HPDE6-E6E7 (cell line): Measurements from ENCODE around the gene TECPR2.
"Not testable (repeated sequence)": the region's sequence is repeated elsewhere in the genome, so short reads cannot be mapped to it uniquely, and the experiment has no call there.

Experiments used
- DNase-seq: peaks from one replicate; pipeline ENCODE4 v3.0.0; 2011; ENCODE audit warnings: missing footprints; ENCODE audit errors: extremely low spot score

The TECPR2 gene

DNA sequence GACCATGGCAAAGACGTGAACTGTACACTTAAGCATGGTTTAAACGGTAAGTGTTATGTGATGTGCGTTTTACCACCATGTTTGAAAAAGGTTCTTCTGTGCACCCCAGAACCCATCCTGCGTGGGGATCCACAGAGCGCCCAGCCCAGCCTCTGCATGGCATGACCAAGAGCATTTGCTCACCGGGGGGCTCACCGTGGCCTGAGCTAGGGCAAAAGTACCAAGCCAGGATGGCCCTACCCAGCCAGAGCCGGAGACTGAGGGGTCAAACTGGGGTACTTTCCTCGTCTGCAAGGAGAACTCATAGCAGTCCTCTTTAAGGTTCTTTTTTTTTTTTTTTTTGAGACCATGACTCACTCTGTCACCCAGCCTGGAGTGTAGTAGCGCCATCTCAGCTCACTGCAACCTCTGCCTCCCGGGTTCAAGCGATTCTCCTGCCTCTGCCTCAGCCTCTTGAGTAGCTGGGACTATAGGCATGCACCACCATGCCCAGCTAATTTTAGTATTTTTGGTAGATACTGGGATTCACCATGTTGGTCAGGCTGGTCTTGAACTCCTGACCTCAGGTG, 163.3 kb downstream of the TECPR2 start:
- DNase-seq: no peak

DNA sequence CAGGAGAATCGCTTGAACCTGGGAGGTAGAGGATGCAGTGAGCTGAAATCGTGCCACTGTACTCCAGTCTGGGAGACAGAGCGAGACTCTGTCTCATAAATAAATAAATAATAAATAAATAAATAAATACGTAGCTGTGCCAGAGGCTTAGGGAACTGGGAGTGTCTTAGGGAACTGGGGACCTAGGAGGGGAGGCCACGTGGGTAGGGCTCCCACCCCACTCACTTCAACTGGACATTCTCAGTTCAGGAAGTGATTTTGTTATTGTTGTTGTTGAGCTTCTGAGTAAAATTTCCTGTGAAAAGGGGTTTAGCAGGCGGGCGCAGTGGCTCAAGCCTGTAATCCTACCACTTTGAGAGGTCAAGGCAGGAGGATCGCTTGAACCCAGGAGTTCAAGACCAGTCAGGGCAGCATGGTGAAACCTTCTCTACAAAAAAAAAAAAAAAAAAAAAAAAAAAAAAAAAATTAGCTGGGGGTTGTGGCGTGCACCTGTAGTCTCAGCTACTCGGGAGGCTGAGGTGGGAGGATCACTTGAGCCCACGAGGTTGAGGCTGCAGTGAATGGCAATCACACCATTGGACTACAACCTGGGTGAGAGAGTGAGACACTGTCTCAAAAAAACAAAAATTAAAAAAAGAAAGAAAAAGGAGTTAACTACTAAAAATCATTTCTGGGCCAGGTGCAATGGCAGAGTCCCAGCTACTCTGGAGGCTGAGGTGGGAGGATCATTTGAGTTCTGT, 165.9 kb downstream of the TECPR2 start:
- no peak for DNase-seq

DNA sequence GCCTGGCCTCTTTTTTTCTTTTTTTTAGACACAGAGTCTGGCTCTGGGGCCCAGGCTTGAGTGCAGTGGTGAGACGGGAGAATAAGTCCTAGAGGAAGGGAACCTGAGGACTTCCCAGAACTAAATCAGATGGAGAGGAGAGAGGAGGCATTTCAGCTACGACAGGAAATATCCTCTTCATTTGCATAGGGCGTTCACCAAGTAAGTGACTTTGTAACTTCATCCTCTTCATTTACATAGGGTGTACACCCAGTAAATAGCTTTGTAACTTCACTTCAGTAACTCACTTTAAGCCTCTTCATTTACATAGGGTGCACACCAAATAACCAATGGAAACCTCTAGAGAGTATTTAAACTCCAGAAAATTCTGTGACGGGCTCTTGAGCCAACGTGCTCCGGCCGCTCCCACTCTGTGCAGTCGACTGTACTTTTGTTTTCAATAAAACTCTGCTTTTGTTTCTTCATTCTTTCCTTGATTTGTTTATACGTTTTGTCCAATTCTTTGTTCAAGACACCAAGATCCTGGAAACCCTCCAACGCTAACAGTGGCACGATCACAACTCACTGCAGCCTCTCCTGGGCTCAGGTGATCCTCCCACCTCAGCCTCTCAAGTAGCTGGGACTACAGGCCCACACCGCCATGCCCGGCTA, 168.2 kb downstream of the TECPR2 start:
- DNase-seq: no peak

DNA sequence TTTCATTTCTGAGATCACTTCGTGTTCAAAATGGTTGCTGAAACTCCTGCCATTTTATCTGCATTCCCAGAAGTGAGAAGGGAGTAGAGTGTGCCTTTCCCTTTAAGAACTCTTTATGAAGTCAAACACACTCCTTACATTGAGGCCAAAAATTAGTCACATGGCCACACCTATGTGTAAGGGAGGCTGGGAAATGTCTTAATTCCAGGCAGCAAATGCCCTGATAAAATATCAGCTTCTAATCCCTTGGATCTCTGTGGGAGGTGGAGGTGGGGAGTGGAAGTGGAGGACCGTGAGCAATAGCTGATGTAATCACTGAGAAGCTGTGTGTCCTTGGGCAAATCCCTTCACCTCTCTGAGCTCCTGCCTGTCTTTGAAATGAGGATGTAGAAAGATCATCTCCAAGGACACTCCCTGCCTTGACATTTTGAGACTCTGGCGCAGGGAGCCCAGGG, 169.5 kb downstream of the TECPR2 start:
- DNase-seq: no peak

DNA sequence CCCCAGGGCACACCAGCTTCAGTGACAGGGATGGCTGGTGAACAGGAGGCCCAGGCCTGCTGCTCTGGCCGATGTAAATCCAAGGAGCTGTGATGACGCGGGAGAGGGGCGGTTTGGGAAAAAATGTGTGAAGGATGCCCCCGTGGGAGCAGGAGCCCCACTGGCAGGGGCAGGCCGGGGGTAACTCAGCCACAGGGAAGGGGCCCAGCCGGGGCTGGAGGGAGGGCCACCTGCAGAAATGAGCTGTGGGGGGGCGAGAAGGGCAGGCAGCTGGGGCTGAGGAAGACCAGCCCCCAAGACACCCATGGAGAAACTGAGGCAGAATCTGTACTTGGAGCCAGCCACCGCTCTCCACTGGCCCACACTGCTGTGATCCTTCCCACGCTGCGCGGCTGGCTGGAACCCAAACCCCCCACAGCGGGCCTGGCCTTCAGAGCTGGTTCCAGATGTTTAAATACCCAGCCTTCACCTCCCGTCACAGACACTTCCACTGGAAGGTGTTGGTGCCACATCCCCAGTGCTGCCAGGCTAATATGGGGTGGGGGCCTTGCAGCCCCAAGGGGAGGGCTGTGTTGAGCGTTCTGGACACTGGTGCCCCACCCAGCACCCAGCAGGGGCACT, 175.3 kb downstream of the TECPR2 start:
- no peak for DNase-seq

DNA sequence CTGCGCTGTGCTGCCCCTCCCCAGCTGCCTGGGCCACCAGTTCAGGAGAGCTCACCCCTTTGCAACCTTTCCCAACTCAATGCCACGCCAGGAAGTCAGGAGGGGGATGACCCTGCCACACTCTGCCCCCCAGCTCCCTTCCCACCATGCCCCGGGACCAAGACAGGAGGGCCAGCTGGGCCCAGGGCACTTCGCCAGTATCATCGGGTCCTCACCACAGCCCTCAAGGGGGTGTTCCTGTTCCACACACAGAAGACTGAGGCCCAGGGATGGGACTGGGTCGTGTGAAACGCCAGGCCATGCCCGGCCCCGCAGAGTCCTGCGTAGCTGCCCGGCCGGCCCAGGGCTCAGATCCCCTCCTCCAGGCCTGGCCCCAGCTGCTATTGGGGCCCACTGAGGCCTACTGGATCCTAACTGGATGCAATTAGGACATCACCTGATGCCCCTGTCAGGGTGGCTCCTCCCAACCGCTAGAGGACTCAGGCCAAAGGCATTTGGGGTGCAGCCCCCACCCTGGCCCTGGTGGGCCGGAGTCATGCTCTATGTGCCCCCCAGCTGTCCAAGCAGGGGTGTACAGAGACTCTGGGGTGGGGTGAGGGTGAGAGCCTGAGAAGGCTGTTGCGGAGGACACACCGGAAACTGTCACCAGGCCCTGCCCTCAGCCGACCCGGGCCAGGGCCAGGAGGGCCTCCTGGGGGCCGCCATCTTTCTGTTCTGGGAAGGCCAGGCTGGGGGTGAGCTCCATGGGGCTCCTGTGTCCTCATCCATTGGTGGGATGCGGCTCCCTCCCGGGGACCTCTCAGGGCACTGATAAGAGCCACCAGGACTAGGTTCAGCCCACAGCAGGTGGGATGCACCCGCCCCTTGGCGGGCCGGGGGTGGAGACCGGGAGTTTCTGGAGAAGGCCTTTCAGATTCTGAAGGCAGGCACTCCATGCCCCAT, 176.1 kb downstream of the TECPR2 start:
- DNase-seq: no peak

DNA sequence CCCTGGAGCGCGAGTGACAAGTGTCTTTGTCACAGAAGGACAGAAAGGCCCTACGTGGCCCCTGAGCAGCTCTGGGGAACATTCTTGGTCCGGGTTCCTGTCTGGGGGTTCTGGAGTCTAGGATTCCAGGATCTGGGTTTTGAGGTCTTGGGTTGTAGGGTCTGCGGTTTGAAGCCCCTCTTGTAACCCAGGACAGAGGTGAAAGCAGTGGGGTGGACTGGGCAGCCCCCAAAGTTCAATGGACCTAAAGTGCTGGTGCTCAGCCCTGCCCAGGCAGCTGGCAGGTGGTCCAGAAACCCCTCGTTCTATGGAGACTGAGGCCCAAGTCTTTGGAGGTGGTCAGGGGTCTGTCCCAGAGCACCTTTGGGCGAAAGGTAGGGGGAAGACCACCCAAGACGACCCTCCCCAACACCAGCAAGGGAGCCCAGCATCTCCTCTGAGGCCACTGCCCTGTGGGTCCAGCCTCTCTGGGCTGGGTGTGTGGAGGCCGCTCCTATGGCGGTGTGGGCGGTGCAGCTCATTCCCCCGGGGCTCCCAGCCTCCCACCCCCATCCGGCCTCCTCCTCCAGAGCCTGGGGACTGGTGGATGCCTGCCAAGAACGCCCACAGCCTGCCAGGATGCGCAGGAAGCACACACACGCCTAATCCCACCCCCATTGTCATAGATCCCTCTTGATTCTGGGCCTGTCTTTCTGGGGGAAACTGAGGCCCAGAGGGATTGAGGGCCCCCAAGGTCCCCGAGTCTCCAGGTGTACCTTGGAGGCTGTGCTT, 177.0 kb downstream of the TECPR2 start:
- no peak for DNase-seq

DNA sequence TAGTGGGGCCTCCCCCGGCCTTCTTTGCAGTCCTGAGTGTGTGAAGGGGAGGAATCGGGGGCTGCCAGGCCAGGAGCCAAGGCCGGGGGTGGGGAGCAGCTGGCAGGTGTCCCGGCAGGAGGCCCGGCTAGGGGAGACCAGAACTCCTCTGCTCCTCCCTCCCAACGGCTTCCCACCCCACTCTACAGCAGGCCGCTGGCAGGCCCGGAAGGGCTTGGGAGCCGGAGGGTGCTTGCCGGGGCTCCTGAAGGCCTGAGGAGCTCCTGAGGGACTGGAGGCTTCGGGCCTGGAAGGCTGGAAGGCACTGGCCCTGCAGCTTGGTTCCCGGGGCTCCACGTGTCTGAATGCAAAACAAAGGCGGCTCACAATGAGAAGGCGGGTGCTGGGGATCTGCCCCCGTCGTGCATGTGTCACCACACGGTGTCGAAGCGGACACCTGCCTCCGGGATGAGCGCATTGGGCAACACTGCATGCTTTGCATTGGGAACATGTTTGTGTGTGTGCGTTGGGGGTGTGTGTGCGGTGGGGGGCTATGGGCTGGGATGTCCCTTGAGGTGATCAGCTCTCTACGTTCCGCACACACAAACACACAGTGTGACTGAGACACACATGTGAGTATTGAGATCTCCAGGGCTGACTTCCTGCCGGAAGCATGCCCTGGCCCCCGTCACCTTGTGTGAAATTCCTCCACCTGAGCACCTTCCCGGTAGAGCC, 177.7 kb downstream of the TECPR2 start:
- DNase-seq: no peak

DNA sequence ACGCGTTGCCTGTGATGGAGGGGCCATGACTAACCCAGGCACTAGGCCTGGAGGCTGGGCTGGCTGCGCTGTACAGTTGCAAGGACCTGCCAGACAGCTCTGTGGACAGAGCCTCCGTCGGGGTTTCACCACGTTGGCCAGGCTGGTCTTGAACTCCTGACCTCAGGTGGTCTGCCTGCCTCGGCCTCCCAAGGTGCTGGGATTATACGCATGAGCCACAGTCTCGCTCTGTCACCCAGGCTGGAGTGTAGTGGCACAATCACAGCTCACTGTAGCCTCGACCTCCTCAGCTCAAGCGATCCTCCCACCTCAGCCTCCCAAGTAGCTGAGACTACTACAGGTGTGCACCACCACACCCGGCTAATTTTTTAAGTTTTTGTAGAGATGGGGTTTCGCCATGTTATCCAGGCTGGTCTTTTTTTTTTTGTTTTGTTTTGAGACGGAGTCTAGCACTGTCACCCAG, 178.3 kb downstream of the TECPR2 start:
- not testable (repeated sequence) for DNase-seq

DNA sequence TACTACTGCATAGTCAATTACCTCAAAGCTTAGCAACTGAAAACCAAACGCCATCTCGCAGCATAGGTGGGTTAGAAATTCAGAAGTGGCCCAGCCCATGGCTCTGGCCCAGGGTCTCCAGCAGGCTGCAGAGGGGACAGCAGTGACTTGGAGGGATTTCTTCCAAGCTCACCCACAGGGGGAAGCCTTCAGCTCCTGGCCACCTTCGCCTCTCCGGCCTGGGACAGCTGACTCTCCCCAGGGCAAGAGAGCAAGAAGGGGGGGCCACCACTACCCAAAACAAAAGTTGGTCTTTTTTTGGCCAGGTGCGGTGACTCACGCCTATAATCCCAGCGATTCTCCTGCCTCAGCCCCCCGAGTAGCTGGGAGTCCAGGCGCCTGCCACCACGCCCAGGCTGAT, 179.0 kb downstream of the TECPR2 start:
- no peak for DNase-seq

DNA sequence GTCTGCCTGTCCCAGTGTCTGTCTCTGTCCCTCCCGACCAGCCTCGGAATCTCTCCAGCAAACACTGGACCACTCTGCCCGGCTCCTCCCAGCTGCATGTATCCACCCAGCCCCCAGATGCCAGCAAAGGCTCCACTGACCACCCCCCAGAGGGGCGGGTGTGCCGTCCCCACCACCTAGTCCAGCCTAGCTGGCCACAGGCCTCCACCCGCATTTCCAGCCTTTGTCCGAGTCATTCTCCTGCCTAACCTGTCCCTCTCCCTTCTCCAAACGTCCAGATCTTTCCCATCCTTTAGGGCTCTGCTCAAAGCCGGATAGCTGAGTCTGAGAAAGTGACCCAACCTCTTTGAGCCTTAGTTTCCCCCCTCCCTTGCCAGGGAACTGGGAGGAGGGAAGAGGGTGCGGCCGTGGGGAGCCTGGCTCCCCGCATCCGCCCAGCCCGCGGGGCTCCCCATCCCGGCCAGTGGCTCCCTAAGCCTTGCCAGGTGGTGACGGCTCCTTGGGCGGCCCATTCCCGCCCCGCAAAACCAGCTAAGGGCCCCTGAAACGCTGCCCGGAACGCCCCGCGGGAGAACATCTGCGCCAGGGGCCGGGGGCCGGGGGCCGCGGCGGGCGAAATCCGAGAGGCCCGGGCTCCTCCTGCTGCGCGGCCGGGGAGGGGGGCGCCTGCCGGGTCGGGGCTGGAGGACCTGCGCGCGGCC, 181.5 kb downstream of the TECPR2 start:
- no peak for DNase-seq

DNA sequence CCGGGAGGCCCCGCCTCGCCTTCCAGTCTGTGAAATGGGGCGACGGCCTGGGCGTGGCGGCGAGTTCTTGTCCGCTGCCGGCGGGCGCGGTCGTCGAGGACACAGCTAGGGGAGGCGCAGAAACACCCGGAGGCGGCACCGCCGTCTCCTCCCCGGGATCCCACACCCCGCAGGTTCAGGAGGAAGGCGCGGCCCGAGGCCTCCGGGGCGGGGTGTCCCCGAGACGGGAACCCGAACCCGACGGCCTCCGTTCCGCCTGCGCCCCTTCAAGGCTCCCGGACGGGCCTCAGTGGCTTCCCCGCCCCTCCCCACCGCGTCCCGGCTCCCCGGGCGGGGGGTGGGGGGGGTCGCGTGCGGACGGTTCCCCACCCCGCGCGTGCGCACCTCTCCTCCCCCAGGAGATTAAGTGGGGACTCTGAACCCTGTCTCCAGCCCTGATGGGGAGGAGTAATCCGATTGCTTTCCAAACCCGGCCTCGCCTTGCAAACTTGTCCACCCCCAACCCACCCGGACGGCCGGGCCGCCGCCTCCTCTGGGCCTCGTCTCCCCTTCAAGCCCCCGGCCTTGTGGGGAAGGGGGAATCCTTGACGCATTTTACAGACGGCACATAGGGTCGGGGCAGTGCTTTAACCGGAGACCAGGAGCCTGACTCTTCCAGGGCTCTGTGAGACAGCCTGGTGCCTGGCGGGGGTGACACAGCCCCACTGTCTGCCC, 182.2 kb downstream of the TECPR2 start:
- no peak for DNase-seq

DNA sequence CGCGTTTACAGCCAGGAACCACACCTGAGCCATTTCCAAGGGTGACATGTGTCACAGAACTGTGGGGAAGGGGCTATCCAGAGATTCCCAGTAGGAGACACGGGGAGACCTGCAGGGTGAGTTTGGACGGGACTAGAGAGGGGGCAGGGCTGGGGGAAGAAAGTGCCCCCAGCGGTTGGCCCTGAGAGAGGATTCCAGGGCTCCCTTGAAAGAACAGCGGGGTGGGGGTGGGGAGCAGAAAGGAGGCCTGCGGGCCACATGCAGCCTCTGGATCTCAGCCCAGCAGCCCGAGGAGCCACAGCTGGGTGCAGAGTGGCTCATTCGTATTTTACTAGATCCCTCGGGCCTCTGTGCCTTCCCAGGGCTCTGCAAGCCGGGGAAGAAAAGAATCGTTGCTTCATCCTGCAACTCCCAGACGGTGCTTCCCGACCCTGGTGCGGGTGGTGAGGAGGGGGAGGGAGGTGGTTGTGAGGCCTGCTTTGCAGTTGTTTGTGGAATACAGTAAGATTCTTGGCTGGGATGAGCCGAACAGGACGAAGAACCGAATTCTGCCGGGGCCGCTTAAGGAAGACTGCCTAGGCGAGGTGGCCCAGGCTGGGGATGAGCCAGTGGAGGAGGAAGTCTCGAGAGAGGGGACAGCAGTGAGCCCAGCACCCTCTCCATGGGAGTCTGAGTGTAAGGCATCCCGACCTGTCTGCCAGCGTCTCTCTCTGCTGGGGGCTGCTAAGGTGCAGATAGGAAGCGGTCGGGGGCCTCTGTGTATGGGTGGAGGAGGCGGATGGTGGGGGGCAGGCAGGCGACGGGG, 182.9 kb downstream of the TECPR2 start:
- DNase-seq: no peak

DNA sequence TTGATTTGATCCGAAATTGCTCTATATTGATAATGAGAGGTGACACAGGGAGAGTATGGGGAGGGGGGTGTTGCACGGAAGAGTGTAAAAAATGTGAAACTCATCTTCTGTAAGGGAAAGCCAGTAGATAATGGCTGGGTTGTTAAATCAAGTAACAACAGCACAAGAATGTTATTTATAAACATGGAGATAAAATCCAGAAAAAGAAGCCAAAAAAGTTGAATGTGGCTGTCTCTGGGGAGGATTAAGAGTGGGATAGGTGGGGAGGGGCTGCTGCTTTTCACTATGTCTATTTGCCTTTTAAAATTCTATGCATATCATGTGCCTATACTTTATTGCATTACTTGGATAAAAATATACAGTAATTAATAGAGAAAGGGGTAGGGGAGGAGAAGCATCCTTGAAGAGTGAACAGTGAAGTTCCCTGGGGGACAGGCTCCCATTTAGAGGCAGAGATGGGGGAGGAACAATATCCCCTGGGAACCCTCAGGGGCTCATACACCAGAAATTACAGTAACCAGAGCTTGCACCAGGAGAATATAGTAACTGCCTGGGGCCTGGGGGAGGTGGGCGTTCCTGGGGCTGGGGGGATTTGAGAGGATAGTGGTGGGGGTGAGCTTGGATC, 186.0 kb downstream of the TECPR2 start:
- DNase-seq: no peak

DNA sequence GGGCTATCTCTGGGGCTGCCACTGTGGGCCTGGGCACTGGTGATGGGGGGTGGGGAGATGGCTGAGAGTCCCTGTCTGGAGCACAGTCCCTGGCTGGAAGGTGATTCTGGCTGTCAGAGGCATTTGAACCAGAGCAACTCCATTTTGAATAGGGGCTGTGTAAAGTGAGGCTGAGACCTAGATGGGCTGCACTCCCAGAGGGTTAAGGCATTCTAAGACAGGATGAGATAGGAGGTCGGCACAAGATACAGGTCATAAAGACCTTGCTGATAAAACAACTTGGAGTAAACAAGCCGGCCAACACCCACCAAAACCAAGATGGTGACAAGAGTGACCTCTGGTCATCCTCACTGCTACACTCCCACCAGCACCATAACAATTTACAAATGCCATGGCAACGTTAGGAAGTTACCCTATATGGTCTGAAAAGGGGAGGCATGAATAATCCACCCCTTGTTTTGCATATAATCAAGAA, 188.2 kb downstream of the TECPR2 start:
- not testable (repeated sequence) for DNase-seq
